HepG2 (cell line): Measurements from ENCODE around the gene VCP. TPM values are rescaled to one million over a fixed set of nuclear protein-coding genes. Genes with fewer than 3 reads are reported as not detected.

ENCODE experiments used
- ARID4A ChIP-seq: sonication (generic); formaldehyde crosslinking; IDR thresholded peaks from 2 replicates; pipeline ENCODE4 v1.5.0; 2020; ENCODE audit warnings: mild to moderate bottlenecking, missing genetic modification reagents, borderline replicate concordance
- CHCHD3 ChIP-seq: sonication (generic); formaldehyde crosslinking; IDR thresholded peaks from 2 replicates; pipeline ENCODE4 v1.8.0; 2022; ENCODE audit warnings: mild to moderate bottlenecking, missing genetic modification reagents, moderate library complexity
- DR1 ChIP-seq: sonication (generic); formaldehyde crosslinking; IDR thresholded peaks from 2 replicates; pipeline ENCODE4 v1.8.0; 2021; ENCODE audit warnings: mild to moderate bottlenecking, missing genetic modification reagents, inconsistent platforms
- HES4 ChIP-seq: sonication (generic); formaldehyde crosslinking; IDR thresholded peaks from 2 replicates; pipeline ENCODE4 v1.9.0; 2021; ENCODE audit warnings: mild to moderate bottlenecking, missing genetic modification reagents, borderline replicate concordance
- ISL2 ChIP-seq: sonication (generic); formaldehyde crosslinking; IDR thresholded peaks from 2 replicates; pipeline ENCODE4 v1.5.0; 2020; ENCODE audit warnings: missing genetic modification reagents
- KDM1A ChIP-seq: IDR thresholded peaks from 2 replicates; pipeline ENCODE4 v1.6.1; 2016; ENCODE audit warnings: missing compliant biosample characterization
- KDM6A ChIP-seq: IDR thresholded peaks from 2 replicates; pipeline ENCODE4 v1.6.1; 2016; ENCODE audit warnings: low read depth
- PHF8 ChIP-seq: sonication (generic); formaldehyde crosslinking; IDR thresholded peaks from 2 replicates; pipeline ENCODE4 v1.5.0; 2020; ENCODE audit warnings: missing genetic modification reagents
- RXRA ChIP-seq: sonication (generic); formaldehyde crosslinking; IDR thresholded peaks from 2 replicates; pipeline ENCODE4 v1.5.1; 2020; ENCODE audit warnings: missing genetic modification reagents
- SRY ChIP-seq: sonication (generic); formaldehyde crosslinking; IDR thresholded peaks from 2 replicates; pipeline ENCODE4 v1.8.0; 2022; ENCODE audit warnings: mild to moderate bottlenecking, missing genetic modification reagents
- TCF7 ChIP-seq: sonication (generic); IDR thresholded peaks from 2 replicates; pipeline ENCODE4 v1.6.1; 2016; ENCODE audit warnings: antibody characterized with exemption, low read depth
- XBP1 ChIP-seq: sonication (generic); formaldehyde crosslinking; IDR thresholded peaks from 2 replicates; pipeline ENCODE4 v1.5.0; 2020; ENCODE audit warnings: missing genetic modification reagents
- ZFP91 ChIP-seq: sonication (generic); formaldehyde crosslinking; IDR thresholded peaks from 2 replicates; pipeline ENCODE4 v1.9.0; 2022; ENCODE audit warnings: missing genetic modification reagents, mild to moderate bottlenecking, borderline replicate concordance
- ZIK1 ChIP-seq: sonication (generic); formaldehyde crosslinking; IDR thresholded peaks from 2 replicates; pipeline ENCODE4 v1.5.0; 2020; ENCODE audit warnings: mild to moderate bottlenecking, low read depth, missing genetic modification reagents, borderline replicate concordance
- ZNF121 ChIP-seq: sonication (generic); formaldehyde crosslinking; IDR thresholded peaks from 2 replicates; pipeline ENCODE4 v1.5.0; 2020; ENCODE audit warnings: mild to moderate bottlenecking, missing genetic modification reagents
- ZNF639 ChIP-seq: conservative IDR thresholded peaks from 2 replicates; pipeline ENCODE4 v1.6.1; 2018; ENCODE audit warnings: missing genetic modification reagents
- ZNF749 ChIP-seq: sonication (generic); formaldehyde crosslinking; IDR thresholded peaks from 2 replicates; pipeline ENCODE4 v1.8.0; 2022; ENCODE audit warnings: mild to moderate bottlenecking, missing genetic modification reagents, moderate library complexity, borderline replicate concordance
- ZSCAN30 ChIP-seq: sonication (generic); formaldehyde crosslinking; IDR thresholded peaks from 2 replicates; pipeline ENCODE4 v1.5.0; 2020; ENCODE audit warnings: mild to moderate bottlenecking, missing genetic modification reagents
- ZXDC ChIP-seq: sonication (generic); formaldehyde crosslinking; IDR thresholded peaks from 2 replicates; pipeline ENCODE4 v1.5.0; 2020; ENCODE audit warnings: mild to moderate bottlenecking, missing genetic modification reagents
- polyA plus RNA-seq, 8 experiments: library from polyadenylated mRNA; depleted of rRNA in 3 of 8; stranded (reverse) in 7 of 8; unstranded in 1 of 8; fragments of >200 nt; fragmentation: Illumina TruSeq in 4 of 8; extraction: Trizol in 4 of 8; gene quantifications; 2 replicates each; pipeline versions ENCODE4 v1.2.1 to v1.2.3, GENCODE V29; 2011 to 2016; ENCODE audit warnings: low read depth in 4 of 8, missing spikeins in 1 of 8, mixed read lengths in 1 of 8; ENCODE audit not compliant: insufficient read depth in 1 of 8
- total RNA-seq, 5 experiments: library from RNA; depleted of rRNA; stranded (reverse); fragments of >200 nt; fragmentation: Illumina TruSeq; extraction: Trizol; gene quantifications; 2 replicates each; pipeline ENCODE4 v1.2.3, GENCODE V29; 2016; ENCODE audit warnings: low read depth in 1 of 5

The VCP gene
- total and polyA plus RNA-seq, 2 of the 13 experiments (the other 11 are each of a cell fraction or from before 2014, with no cell fraction given) = 143 to 391 TPM

- TF ChIP-seq ZFP91 (CRISPR knock-in tag) = peak; percentile 90
- TF ChIP-seq TCF7 = no peak
- 0 out of 2 replicates have a peak, but pooled peaks have one; percentile 11 for TF ChIP-seq ZSCAN30 (CRISPR knock-in tag)
- no peak; the same call in 1 of the 2 replicates for TF ChIP-seq ZNF749 (CRISPR knock-in tag)
- TF ChIP-seq XBP1 (CRISPR knock-in tag) = no peak
- TF ChIP-seq DR1 (CRISPR knock-in tag) = peak; percentile 78
- TF ChIP-seq ZNF639 (CRISPR knock-in tag) = peak; percentile 47
- no peak for TF ChIP-seq KDM1A (CRISPR knock-in tag)
- peak; percentile 99 for TF ChIP-seq ARID4A (CRISPR knock-in tag)
- TF ChIP-seq ZXDC (CRISPR knock-in tag) = peak; percentile 58; the same call in 1 of the 2 replicates
- TF ChIP-seq HES4 (CRISPR knock-in tag) = peak; percentile 61; the same call in 1 of the 2 replicates
- TF ChIP-seq ISL2 = peak; percentile 76; the same call in 1 of the 2 replicates
- no peak for TF ChIP-seq ZIK1 (CRISPR knock-in tag)
- TF ChIP-seq ZNF121 (CRISPR knock-in tag) = no peak
- peak; percentile 72; the same call in 1 of the 2 replicates for TF ChIP-seq RXRA (CRISPR knock-in tag)
- peak; percentile 95 for TF ChIP-seq PHF8 (CRISPR knock-in tag)
- TF ChIP-seq SRY (CRISPR knock-in tag) = no peak; the same call in 1 of the 2 replicates
- TF ChIP-seq KDM6A (CRISPR knock-in tag) = no peak
- no peak for TF ChIP-seq CHCHD3 (CRISPR knock-in tag)
These were observed 30.6 kb upstream of the VCP start, which contains the start of gene STOML2 (continued) for GRCh38 chr9:35102769-35103659.
